MM.1S (cell line): ENCODE data around the gene HSD11B2.

Experiments
- DNase-seq: peaks from one replicate; pipeline ENCODE4 v3.0.0-alpha.2; 2015
- H2AFZ ChIP-seq: fragments of 300-600 bp; sonication (generic); 2 replicates; pipeline ENCODE4 v1.6.0; 2016; ENCODE audit warnings: antibody characterized with exemption, low read length
- H3F3A ChIP-seq: fragments of 300-600 bp; sonication (generic); 2 replicates; pipeline ENCODE4 v1.6.1; 2016; ENCODE audit warnings: mild to moderate bottlenecking, antibody characterized with exemption, low read length, moderate library complexity, mixed read lengths; ENCODE audit not compliant: insufficient read depth
- H3K27ac ChIP-seq: fragments of 300-600 bp; sonication (generic); 2 replicates; pipeline ENCODE4 v1.5.1; 2016; ENCODE audit warnings: mild to moderate bottlenecking, low read length
- H3K27me3 ChIP-seq: fragments of 300-600 bp; sonication (generic); replicated peaks from 2 replicates; pipeline ENCODE4 v1.6.0; 2016; ENCODE audit warnings: low read length; ENCODE audit not compliant: insufficient read depth
- H3K36me3 ChIP-seq: fragments of 300-600 bp; sonication (generic); replicated peaks from 2 replicates; pipeline ENCODE4 v1.6.1; 2016; ENCODE audit warnings: mild to moderate bottlenecking, low read length, mixed read lengths; ENCODE audit not compliant: insufficient read depth
- H3K4me1 ChIP-seq: fragments of 300-600 bp; sonication (generic); 2 replicates; pipeline ENCODE4 v1.6.1; 2016; ENCODE audit warnings: low read length, mixed read lengths
- H3K4me2 ChIP-seq: fragments of 300-600 bp; sonication (generic); 2 replicates; pipeline ENCODE4 v1.6.0; 2016; ENCODE audit warnings: low read depth, low read length
- H3K4me3 ChIP-seq: fragments of 300-600 bp; sonication (generic); 2 replicates; pipeline ENCODE4 v1.5.1; 2016; ENCODE audit warnings: low read length, mixed read lengths
- H3K79me2 ChIP-seq: fragments of 300-600 bp; sonication (generic); 2 replicates; pipeline ENCODE4 v1.6.1; 2016; ENCODE audit warnings: mixed run types, low read length, mixed read lengths
- H3K9ac ChIP-seq: fragments of 300-600 bp; sonication (generic); 2 replicates; pipeline ENCODE4 v1.6.1; 2016; ENCODE audit warnings: low read length, mixed read lengths
- H3K9me2 ChIP-seq: fragments of 300-600 bp; sonication (generic); replicated peaks from 2 replicates; pipeline ENCODE4 v1.6.1; 2016; ENCODE audit warnings: mild to moderate bottlenecking, low read length, mixed read lengths; ENCODE audit not compliant: insufficient read depth
- H3K9me3 ChIP-seq: fragments of 300-600 bp; sonication (generic); replicated peaks from 2 replicates; pipeline ENCODE4 v1.6.1; 2016; ENCODE audit warnings: mild to moderate bottlenecking, low read length, mixed read lengths; ENCODE audit not compliant: insufficient read depth
- H4K20me1 ChIP-seq: fragments of 300-600 bp; sonication (generic); 2 replicates; pipeline ENCODE4 v1.6.1; 2016; ENCODE audit warnings: mild to moderate bottlenecking, low read length, moderate library complexity, mixed read lengths; ENCODE audit not compliant: insufficient read depth
- EZH2 ChIP-seq: fragments of 300-600 bp; sonication (generic); optimal IDR thresholded peaks from 2 replicates; pipeline ENCODE3; 2017; ENCODE audit warnings: low read depth, mild to moderate bottlenecking, antibody characterized with exemption, low read length, mixed read lengths
- EZH2phosphoT487 ChIP-seq: fragments of 300-600 bp; sonication (generic); IDR thresholded peaks from 2 replicates; pipeline ENCODE4 v1.6.1; 2018; ENCODE audit warnings: antibody characterized with exemption, low read length
- TF ChIP-seq, protein P1 (sequence below): fragments of 300-600 bp; sonication (generic); IDR thresholded peaks from 2 replicates; pipeline ENCODE4 v1.5.1; 2016; ENCODE audit warnings: antibody characterized with exemption, low read length, mixed read lengths

HSD11B2 gene

DNA sequence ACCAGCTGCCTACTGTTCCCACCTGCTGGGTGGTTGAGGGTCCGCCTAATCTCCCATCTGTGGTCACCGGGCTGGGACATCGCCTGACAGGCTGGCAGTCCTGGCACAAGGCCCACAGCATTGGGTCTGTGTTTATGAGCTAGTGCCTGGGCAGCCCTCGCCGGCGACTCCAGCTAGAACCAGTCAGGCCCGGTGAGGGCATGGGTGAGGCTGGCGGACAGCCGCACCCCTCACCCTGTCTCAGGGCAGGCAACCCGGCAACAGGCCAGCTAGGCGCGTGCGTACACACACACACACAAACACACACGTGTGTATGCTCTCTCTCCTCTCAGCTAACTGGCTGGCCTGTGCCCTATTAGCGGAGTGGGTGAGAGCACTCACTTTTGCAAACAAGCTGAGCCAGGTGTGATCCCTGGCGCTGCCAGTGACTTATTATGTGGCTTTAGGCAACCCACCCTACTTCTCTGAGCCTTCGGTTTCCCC is 10.4 kb downstream of the HSD11B2 start:
- H3K79me2 ChIP-seq: peaks cover 8% of the 10 kb centered on the region; the same call in 1 of the 2 replicates
- H3K4me2 ChIP-seq: no peak overlapping the region

DNA sequence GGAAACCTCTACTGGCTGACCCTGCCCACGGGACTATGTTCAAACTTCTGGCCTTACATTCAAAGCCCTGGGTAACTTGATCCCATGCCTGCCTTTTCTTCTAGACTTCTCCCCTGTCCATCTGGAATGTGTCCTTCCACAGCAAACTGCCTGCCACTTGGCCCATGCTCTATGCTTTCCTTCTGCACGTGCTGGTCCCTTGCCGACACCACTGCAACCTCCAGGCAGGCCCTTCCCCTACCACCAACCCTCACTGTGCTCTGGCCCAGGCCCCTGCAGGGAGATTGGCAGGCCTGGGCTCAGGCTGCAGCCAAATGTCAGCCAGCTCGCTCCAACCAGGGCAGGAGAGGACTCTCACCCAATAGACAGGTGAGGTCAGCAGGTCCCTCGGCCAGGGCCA is 11.0 kb downstream of the HSD11B2 start:
- DNase-seq: no peak
- no peak overlapping the region for H3K27ac ChIP-seq
- TF ChIP-seq, protein P1, sequence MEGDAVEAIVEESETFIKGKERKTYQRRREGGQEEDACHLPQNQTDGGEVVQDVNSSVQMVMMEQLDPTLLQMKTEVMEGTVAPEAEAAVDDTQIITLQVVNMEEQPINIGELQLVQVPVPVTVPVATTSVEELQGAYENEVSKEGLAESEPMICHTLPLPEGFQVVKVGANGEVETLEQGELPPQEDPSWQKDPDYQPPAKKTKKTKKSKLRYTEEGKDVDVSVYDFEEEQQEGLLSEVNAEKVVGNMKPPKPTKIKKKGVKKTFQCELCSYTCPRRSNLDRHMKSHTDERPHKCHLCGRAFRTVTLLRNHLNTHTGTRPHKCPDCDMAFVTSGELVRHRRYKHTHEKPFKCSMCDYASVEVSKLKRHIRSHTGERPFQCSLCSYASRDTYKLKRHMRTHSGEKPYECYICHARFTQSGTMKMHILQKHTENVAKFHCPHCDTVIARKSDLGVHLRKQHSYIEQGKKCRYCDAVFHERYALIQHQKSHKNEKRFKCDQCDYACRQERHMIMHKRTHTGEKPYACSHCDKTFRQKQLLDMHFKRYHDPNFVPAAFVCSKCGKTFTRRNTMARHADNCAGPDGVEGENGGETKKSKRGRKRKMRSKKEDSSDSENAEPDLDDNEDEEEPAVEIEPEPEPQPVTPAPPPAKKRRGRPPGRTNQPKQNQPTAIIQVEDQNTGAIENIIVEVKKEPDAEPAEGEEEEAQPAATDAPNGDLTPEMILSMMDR: no peak
- TF ChIP-seq EZH2phosphoT487 (no peak), EZH2 (no peak)
- no peaks in the 10 kb centered on the region for H3K9me3 ChIP-seq
- H2AFZ ChIP-seq: no peak overlapping the region
- no peak overlapping the region for H3K4me2 ChIP-seq
- H4K20me1 ChIP-seq: 0 out of 2 replicates have a peak, but pooled peaks cover 2% of the 10 kb centered on the region
- no peaks in the 10 kb centered on the region for H3F3A ChIP-seq
- peaks cover 13% of the 10 kb centered on the region for H3K79me2 ChIP-seq
- H3K9me2 ChIP-seq: no peaks in the 10 kb centered on the region
- H3K4me1 ChIP-seq: no peaks in the 10 kb centered on the region
- no peak overlapping the region for H3K4me3 ChIP-seq
- H3K27me3 ChIP-seq: no peaks in the 10 kb centered on the region
- no peaks in the 10 kb centered on the region for H3K36me3 ChIP-seq
- no peak overlapping the region for H3K9ac ChIP-seq

More for the DNA sequence above, 10.4 kb downstream of the HSD11B2 start:
- H3K4me1 ChIP-seq: no peaks in the 10 kb centered on the region
- no peak for DNase-seq
- no peak overlapping the region for H3K4me3 ChIP-seq
- no peaks in the 10 kb centered on the region for H3K36me3 ChIP-seq
- no peak for TF ChIP-seq EZH2
- H3K27me3 ChIP-seq: no peaks in the 10 kb centered on the region
- no peaks in the 10 kb centered on the region for H3K9me3 ChIP-seq
- no peak overlapping the region for H2AFZ ChIP-seq
- no peak overlapping the region for H3K9ac ChIP-seq
- no peaks in the 10 kb centered on the region for H4K20me1 ChIP-seq
- H3K27ac ChIP-seq: no peak overlapping the region
- no peaks in the 10 kb centered on the region for H3F3A ChIP-seq
- no peaks in the 10 kb centered on the region for H3K9me2 ChIP-seq

DNA sequence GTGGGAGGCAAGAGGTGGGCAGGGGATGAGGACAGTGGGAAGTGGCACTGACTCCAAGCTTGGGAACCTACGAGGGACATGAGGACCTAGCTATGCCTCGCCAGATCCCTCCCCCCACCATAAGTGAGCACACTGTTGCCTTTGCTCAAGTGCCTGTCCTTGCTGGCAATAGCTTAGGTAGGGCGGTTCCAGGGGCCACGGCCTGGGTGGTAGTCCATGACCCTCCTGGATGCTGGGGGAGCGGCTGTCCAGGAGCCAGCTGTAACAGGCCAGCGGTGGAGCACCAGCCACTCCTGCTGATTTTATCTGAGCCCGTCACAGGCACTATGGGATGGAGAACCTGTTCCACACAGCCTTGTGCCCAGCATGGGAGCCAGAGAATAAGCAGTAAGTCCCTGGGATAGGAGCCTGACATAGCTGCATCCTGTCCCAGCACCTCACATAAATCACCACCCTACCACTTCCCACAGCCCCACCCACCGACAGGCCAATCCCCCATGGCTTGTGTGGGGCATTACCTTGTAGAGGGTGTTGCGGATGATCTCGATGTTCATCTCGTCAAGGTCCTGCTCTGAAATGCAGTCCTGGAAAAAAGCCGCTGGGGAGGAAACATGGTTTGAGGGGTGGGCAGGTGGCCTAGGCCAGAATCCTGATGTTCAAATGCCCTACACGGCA is 11.8 kb downstream of the HSD11B2 start:
- H3K36me3 ChIP-seq: no peaks in the 10 kb centered on the region
- H3K9ac ChIP-seq: no peak overlapping the region
- no peaks in the 10 kb centered on the region for H3K27me3 ChIP-seq
- H3K9me2 ChIP-seq: no peaks in the 10 kb centered on the region
- no peak for DNase-seq
- H3F3A ChIP-seq: no peaks in the 10 kb centered on the region
- peaks cover 22% of the 10 kb centered on the region for H3K79me2 ChIP-seq
- no peaks in the 10 kb centered on the region for H3K4me1 ChIP-seq
- H2AFZ ChIP-seq: no peak overlapping the region
- no peak overlapping the region for H3K27ac ChIP-seq
- TF ChIP-seq, protein P1: no peak
- no peak for TF ChIP-seq EZH2
- no peak for TF ChIP-seq EZH2phosphoT487
- no peak overlapping the region for H3K4me3 ChIP-seq
- no peaks in the 10 kb centered on the region for H3K9me3 ChIP-seq
- H3K4me2 ChIP-seq: no peak overlapping the region
- H4K20me1 ChIP-seq: 0 out of 2 replicates have a peak, but pooled peaks cover 2% of the 10 kb centered on the region

DNA sequence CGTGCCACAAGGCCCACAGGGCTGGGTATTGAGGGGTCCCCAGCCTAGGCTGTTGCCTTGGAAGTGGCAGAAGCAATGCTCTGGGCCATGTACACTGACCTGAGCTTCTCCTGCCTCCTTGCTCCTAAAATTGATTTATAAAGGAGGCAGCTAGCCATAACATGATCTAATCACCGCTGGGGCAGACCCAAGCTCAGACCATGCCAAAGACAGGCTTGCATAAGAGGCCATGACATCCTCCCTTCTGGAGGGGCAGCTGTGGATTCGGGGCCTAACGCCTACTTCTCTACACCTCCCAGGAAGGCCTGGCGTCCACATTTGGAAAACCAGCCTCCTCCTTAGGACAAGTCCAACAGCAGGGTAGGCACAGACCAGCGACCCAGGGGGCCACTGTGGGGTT is 12.3 kb downstream of the HSD11B2 start:
- no peak overlapping the region for H3K9ac ChIP-seq
- no peaks in the 10 kb centered on the region for H3K36me3 ChIP-seq
- no peak overlapping the region for H3K4me3 ChIP-seq
- TF ChIP-seq EZH2 (no peak), EZH2phosphoT487 (no peak)
- TF ChIP-seq, protein P1: no peak
- DNase-seq: no peak
- H3K9me2 ChIP-seq: no peaks in the 10 kb centered on the region
- no peaks in the 10 kb centered on the region for H3F3A ChIP-seq
- H3K27ac ChIP-seq: no peak overlapping the region
- no peak overlapping the region for H3K4me2 ChIP-seq
- H3K27me3 ChIP-seq: no peaks in the 10 kb centered on the region
- 0 out of 2 replicates have a peak, but pooled peaks cover 2% of the 10 kb centered on the region for H4K20me1 ChIP-seq
- H2AFZ ChIP-seq: no peak overlapping the region
- H3K9me3 ChIP-seq: no peaks in the 10 kb centered on the region
- H3K79me2 ChIP-seq: peaks cover 23% of the 10 kb centered on the region
- H3K4me1 ChIP-seq: no peaks in the 10 kb centered on the region
